Measurements from ENCODE around the gene ADPRS. TPM values are rescaled to one million over a fixed set of nuclear protein-coding genes. Genes with fewer than 3 reads are reported as not detected.

The ADPRS gene
- 21.4 to 29.6 TPM (median 27.5 TPM) in 5 replicates for total RNA-seq (2022; extraction: Qiagen RNA extraction)

DNA sequence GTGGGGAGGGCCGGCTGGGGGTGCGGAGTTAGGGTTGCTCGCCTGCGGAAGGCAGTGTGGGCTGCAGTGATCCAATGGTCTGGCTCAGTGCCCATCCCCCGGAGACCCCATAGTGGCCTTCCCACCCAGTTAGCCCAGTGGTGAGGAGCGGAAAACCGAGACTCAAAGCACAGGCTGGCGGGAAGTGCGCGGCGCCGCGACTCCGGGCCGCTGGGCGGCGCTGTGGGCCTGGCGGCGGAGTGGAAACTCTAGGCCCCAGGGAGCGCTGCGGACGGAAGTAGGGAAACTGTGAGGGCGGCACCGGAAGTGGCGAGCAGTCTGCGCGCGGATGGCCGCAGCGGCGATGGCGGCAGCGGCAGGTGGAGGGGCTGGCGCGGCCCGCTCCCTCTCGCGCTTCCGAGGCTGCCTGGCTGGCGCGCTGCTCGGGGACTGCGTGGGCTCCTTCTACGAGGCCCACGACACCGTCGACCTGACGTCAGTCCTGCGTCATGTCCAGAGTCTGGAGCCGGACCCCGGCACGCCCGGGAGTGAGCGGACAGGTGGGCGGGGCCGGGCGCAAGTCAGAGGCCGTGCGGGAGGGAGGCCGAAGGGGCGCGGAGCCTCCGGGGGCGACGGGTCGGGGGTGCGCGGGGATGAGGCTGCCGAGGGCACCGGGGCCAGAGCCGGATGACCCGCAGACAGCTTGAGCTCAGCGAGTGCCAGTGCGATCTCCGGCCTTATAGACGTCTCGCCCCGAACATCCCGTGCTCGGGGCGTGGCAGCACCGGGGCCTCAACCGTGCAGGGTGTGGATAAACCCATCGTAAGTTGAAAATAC, at the start of gene ADPRS:
Gene ADPRS (plus strand): TSS at position 316 of the 816 bp plus-strand sequence. CDS start 13 bp downstream, at position 329.

DNA sequence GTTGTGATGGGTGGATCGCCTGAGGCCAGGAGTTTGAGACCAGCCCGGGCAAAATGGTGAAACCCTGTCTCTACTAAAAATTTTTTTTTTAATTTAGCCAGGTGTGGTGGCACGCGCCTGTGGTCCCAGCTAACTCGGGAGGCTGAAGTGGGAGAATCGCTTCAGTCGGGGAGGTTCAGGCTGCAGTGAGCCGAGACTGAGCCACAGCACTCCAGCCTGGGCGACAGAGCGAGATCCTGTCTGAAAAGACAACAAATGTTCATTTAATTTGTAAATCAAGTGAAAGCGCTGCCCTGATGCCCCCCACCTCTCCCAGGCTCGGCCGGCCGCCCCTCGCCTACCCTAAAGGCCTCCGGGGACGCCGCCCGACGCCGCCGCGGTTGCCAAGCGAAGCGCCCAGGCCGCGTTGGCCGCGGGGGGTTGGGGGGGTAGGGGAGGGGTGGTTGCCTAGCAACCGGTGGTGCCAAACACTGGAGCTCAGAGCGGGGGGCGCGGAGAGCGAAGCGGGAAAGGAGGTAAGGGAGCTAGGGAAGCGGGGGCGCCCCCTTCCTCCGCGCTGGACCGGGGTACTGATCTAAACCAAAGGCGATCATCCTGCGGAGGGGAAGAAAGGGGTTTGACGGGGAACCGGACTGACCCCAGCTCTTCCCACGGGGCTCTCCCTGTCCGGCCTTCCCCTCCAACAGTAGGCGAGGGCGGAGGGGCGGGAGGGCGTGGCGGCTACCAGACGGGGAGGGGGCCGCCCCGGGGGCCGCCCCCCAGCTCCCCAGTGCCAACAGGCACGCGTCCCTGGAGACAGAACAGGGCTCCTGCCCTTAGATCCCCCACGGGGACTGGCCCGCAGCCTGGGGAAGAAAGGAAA, 4.8 kb upstream of the ADPRS start, which contains the start of gene TEKT2:
Gene TEKT2 (plus strand): TSS at position 460 of the 862 bp plus-strand sequence. CDS start 828 bp downstream, outside the sequence.

GRCh38 chr1:36125129-36125991, 36.7 kb downstream of the ADPRS start, which contains the start of gene COL8A2:
COL8A2 (minus strand) TSS chr1:36125222; CDS start chr1:36100242, 24,980 bp downstream.

Other genes with a start within 250 kb of the ADPRS start
- gene AGO1, start 205.7 kb upstream of the ADPRS start, total RNA-seq (2022; extraction: Qiagen RNA extraction) = 2.9 to 5.1 TPM (median 4.5 TPM) in 5 replicates
- gene AGO3, start 157.8 kb upstream of the ADPRS start, total RNA-seq (2022; extraction: Qiagen RNA extraction) = 5.8 to 9.8 TPM (median 6.8 TPM) in 5 replicates
- not detected in 5 replicates for gene TEKT2, start 4.8 kb upstream of the ADPRS start, total RNA-seq (2022; extraction: Qiagen RNA extraction)
- 0.08 to 0.16 TPM (median 0.09 TPM) in 5 replicates for gene COL8A2, start 36.3 kb downstream of the ADPRS start, total RNA-seq (2022; extraction: Qiagen RNA extraction)
- 71.5 to 77.6 TPM (median 75.8 TPM) in 5 replicates for gene TRAPPC3, start 60.6 kb downstream of the ADPRS start, total RNA-seq (2022; extraction: Qiagen RNA extraction)
- gene MAP7D1, start 67.3 kb downstream of the ADPRS start, total RNA-seq (2022; extraction: Qiagen RNA extraction) = 120 to 127 TPM (median 124 TPM) in 5 replicates
- 52.4 to 66.8 TPM (median 56.7 TPM) in 5 replicates for gene THRAP3, start 135.6 kb downstream of the ADPRS start, total RNA-seq (2022; extraction: Qiagen RNA extraction)
- gene SH3D21, start 217.5 kb downstream of the ADPRS start, total RNA-seq (2022; extraction: Qiagen RNA extraction) = 1.6 to 2.5 TPM (median 1.9 TPM) in 5 replicates
- 10.5 to 24.4 TPM (median 21.8 TPM) in 5 replicates for gene EVA1B, start 234.8 kb downstream of the ADPRS start, total RNA-seq (2022; extraction: Qiagen RNA extraction)

Measured in A549 treated with CORT108297 at 1 μM for 4 hours (cell line).